TTC549 (cell line): Measurements from ENCODE around the gene CNOT1.

ENCODE experiments used
- FAIRE-seq: peaks from 2 replicates; lab custom pipeline; 2012; peaks lifted over from hg19 to GRCh38; lab: Jason Lieb, UNC

The CNOT1 gene

GRCh38 chr16:58481226-58481869 is 148.3 kb downstream of the CNOT1 start:
- FAIRE-seq = no peak

GRCh38 chr16:58478427-58478826 is 151.2 kb downstream of the CNOT1 start:
- no peak for FAIRE-seq

GRCh38 chr16:58476791-58477190 is 152.8 kb downstream of the CNOT1 start:
- FAIRE-seq = no peak

GRCh38 chr16:58475091-58475619 is 154.5 kb downstream of the CNOT1 start:
- FAIRE-seq = no peak

GRCh38 chr16:58474296-58474695 is 155.3 kb downstream of the CNOT1 start:
- FAIRE-seq = no peak

- FAIRE-seq = no peak
These were observed 156.8 kb downstream of the CNOT1 start for GRCh38 chr16:58472827-58473226.

- FAIRE-seq = no peak
These were observed 157.4 kb downstream of the CNOT1 start for GRCh38 chr16:58472266-58472665.

GRCh38 chr16:58471209-58471975 is 158.2 kb downstream of the CNOT1 start:
- FAIRE-seq = no peak
